Ishikawa (cell line): ENCODE data around the gene EXOC6.

ENCODE experiments used
- CEBPB ChIP-seq: IDR thresholded peaks from 2 replicates; pipeline ENCODE4 v1.6.1; 2012
- CREB1 ChIP-seq: IDR thresholded peaks from 2 replicates; pipeline ENCODE4 v1.6.1; 2012; ENCODE audit warnings: low read depth
- EGR1 ChIP-seq: IDR thresholded peaks from 2 replicates; pipeline ENCODE4 v1.6.1; 2012
- EP300 ChIP-seq: IDR thresholded peaks from 2 replicates; pipeline ENCODE4 v1.6.1; 2012; ENCODE audit warnings: borderline replicate concordance
- FOXM1 ChIP-seq: IDR thresholded peaks from 2 replicates; pipeline ENCODE4 v1.6.1; 2012; ENCODE audit warnings: low read depth, borderline replicate concordance
- NFIC ChIP-seq: IDR thresholded peaks from 2 replicates; pipeline ENCODE4 v1.6.1; 2012
- RAD21 ChIP-seq: IDR thresholded peaks from 2 replicates; pipeline ENCODE4 v1.6.1; 2012; ENCODE audit warnings: low read depth
- TAF1 ChIP-seq: IDR thresholded peaks from 2 replicates; pipeline ENCODE4 v1.6.1; 2012; ENCODE audit warnings: low read depth, mild to moderate bottlenecking
- TCF12 ChIP-seq: IDR thresholded peaks from 2 replicates; pipeline ENCODE4 v1.6.1; 2012; ENCODE audit warnings: low read depth
- TEAD4 ChIP-seq: IDR thresholded peaks from 2 replicates; pipeline ENCODE4 v1.6.1; 2012
- YY1 ChIP-seq: IDR thresholded peaks from 2 replicates; pipeline ENCODE4 v1.6.1; 2012; ENCODE audit warnings: low read depth
- ZBTB7A ChIP-seq: IDR thresholded peaks from 2 replicates; pipeline ENCODE4 v1.6.1; 2012; ENCODE audit warnings: low read depth
- TF ChIP-seq, protein P1 (sequence below): IDR thresholded peaks from 2 replicates; pipeline ENCODE4 v1.6.1; 2012
- TF ChIP-seq, protein P2 (sequence below): IDR thresholded peaks from 2 replicates; pipeline ENCODE4 v1.6.1; 2012
- TF ChIP-seq, protein P3 (sequence below): IDR thresholded peaks from 2 replicates; pipeline ENCODE4 v1.6.1; 2012; ENCODE audit warnings: low read depth, mild to moderate bottlenecking

The EXOC6 gene

DNA sequence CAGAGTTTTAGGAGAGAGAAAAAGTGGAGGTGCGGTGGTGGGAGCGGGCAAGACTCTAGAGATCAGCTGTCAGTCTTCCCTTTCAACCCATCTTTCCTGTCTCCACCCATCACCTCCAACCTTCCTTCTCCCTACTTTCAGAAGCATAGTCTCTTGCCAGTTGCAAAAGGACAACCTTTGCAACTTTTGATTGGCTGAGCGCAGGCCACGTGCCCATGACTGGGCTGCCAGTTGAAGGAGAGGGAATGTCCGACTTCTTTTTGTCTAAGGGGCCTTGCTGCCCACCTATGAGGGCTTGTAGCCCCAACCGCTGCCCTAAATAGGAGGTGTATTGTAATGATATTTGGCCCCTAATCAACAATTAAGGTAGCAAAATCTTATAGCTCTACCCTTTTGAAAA, 238.0 kb downstream of the EXOC6 start:
- TF ChIP-seq, protein P1, sequence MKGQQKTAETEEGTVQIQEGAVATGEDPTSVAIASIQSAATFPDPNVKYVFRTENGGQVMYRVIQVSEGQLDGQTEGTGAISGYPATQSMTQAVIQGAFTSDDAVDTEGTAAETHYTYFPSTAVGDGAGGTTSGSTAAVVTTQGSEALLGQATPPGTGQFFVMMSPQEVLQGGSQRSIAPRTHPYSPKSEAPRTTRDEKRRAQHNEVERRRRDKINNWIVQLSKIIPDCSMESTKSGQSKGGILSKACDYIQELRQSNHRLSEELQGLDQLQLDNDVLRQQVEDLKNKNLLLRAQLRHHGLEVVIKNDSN: no peak
- TF ChIP-seq, protein P2, sequence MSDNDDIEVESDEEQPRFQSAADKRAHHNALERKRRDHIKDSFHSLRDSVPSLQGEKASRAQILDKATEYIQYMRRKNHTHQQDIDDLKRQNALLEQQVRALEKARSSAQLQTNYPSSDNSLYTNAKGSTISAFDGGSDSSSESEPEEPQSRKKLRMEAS: no peak
- TF ChIP-seq TAF1: no peak
- TF ChIP-seq YY1: no peak
- no peak for TF ChIP-seq EP300
- TF ChIP-seq RAD21: no peak
- no peak for TF ChIP-seq ZBTB7A

GRCh38 chr10:93087846-93088245, 239.5 kb downstream of the EXOC6 start:
- no peak for TF ChIP-seq YY1
- TF ChIP-seq EP300: no peak
- no peak for TF ChIP-seq CEBPB

- TF ChIP-seq EP300 (no peak), FOXM1 (no peak), CEBPB (no peak), TAF1 (no peak), EGR1 (no peak), RAD21 (no peak), CREB1 (no peak), ZBTB7A (no peak), YY1 (no peak), NFIC (no peak), TCF12 (no peak)
- TF ChIP-seq, protein P1: no peak
- TF ChIP-seq, protein P3, sequence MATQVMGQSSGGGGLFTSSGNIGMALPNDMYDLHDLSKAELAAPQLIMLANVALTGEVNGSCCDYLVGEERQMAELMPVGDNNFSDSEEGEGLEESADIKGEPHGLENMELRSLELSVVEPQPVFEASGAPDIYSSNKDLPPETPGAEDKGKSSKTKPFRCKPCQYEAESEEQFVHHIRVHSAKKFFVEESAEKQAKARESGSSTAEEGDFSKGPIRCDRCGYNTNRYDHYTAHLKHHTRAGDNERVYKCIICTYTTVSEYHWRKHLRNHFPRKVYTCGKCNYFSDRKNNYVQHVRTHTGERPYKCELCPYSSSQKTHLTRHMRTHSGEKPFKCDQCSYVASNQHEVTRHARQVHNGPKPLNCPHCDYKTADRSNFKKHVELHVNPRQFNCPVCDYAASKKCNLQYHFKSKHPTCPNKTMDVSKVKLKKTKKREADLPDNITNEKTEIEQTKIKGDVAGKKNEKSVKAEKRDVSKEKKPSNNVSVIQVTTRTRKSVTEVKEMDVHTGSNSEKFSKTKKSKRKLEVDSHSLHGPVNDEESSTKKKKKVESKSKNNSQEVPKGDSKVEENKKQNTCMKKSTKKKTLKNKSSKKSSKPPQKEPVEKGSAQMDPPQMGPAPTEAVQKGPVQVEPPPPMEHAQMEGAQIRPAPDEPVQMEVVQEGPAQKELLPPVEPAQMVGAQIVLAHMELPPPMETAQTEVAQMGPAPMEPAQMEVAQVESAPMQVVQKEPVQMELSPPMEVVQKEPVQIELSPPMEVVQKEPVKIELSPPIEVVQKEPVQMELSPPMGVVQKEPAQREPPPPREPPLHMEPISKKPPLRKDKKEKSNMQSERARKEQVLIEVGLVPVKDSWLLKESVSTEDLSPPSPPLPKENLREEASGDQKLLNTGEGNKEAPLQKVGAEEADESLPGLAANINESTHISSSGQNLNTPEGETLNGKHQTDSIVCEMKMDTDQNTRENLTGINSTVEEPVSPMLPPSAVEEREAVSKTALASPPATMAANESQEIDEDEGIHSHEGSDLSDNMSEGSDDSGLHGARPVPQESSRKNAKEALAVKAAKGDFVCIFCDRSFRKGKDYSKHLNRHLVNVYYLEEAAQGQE: no peak
- TF ChIP-seq, protein P2: no peak
Observed at GRCh38 chr10:93088466-93088865, 240.1 kb downstream of the EXOC6 start.

DNA sequence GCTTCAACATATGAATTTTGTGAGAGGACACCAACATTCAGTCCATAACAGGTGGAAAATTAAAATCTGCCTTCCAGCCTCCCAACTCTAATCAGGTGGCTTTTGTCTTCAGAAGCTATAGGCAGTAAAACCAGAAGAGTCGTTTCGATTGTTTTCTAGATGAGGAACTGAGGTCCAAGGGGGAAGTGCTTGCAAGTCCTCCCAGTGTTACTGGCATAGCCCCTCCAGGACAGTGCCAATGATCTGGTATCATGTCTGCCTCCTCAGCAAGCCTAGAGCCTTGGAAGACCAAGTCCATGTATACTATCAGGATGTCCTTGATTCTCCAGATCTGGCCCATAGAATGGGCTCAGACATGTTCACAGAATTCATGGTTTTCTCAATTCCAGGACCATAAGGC, 242.3 kb downstream of the EXOC6 start:
- TF ChIP-seq CEBPB: no peak

DNA sequence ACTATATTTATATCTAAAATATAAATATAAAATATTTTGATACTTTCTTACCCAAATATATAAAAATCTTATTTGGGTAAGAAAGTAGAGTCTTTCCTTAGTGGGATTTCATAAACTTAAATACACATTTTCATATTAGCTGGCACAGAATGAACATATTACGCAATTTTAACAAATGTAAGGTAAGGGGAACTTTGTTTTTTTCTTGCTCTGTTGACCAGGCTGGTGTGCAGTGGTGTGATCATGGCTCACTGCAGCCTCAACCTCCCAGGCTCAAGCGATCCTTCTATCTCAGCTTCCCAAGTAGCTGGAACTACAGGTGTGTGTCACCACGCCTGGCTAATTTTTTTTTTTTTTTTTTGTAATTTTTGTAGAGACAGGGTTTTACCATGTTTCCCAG, 243.6 kb downstream of the EXOC6 start:
- peak; percentile 81 for TF ChIP-seq CEBPB
- no peak for TF ChIP-seq EGR1
- no peak for TF ChIP-seq RAD21

DNA sequence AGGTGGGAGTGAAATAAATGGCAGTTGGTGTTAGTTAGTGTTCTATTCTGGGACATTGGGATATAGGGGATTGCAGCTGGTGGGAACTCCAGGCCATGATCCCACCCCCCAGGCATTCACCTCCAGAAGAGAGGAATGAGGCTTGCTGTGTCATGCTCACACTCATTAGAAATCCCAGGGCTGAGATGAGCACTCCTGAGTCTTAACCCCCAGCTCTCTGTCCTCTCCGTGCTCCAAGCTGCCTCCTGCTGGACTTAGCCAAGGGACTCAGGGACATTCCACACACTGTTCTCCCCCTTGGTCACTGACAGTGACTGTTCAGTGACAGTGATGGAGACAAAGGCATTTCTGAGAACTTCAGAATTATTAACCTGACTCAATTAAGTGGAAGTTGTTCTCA, 246.9 kb downstream of the EXOC6 start:
- TF ChIP-seq, protein P1: no peak
- TF ChIP-seq, protein P3: no peak

GRCh38 chr10:93096901-93097300, 248.6 kb downstream of the EXOC6 start:
- no peak for TF ChIP-seq RAD21
- TF ChIP-seq, protein P1: no peak
- TF ChIP-seq EGR1: no peak
- no peak for TF ChIP-seq CEBPB
- TF ChIP-seq CREB1: no peak
- no peak for TF ChIP-seq TEAD4
- TF ChIP-seq, protein P2: no peak
- no peak for TF ChIP-seq YY1
- TF ChIP-seq, protein P3: no peak
- no peak for TF ChIP-seq NFIC
- no peak for TF ChIP-seq ZBTB7A
- TF ChIP-seq EP300: no peak
- TF ChIP-seq FOXM1: no peak
- TF ChIP-seq TCF12: no peak
- no peak for TF ChIP-seq TAF1
